Measurements from ENCODE around the gene HYAL3. TPM values are rescaled to one million over a fixed set of nuclear protein-coding genes. Genes with fewer than 3 reads are reported as not detected.

HYAL3 gene
- total and polyA plus RNA-seq, 9 donors, result 1.3 to 3.0 (median 2.2) TPM

DNA sequence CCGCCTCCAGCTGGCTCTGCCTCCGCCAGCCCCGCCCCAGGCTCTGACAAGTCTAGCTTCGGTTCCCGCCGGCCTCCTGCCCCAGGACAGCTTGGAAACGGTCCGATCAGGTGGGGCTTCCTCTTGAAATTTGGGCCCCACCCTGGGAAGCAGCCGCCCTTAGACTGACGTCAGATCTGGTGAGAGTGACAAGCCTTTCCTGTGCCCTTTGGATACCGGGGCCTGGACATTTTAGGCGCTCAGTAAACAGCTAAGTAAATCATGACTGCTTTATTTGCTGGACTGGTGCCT, 378 bp upstream of the HYAL3 start:
- no peaks in the 10 kb centered on the region for H3K9me3 ChIP-seq (replicated peaks; ENCODE audit: control insufficient read depth, low read depth, low read length)
- H3K4me1 ChIP-seq (ENCODE audit: control insufficient read depth, insufficient read depth, low read length), result peaks cover 43% of the 10 kb centered on the region
- H3K4me3 ChIP-seq (ENCODE audit: low read length), result peak overlapping the region; percentile 50
- H3K27ac ChIP-seq (ENCODE audit: low read length), result peak overlapping the region; percentile 86
- 0% methylated on average over 12 of the region's 12 CpGs for WGBS (ENCODE audit: insufficient coverage)
- peaks cover 7% of the 10 kb centered on the region for H3K36me3 ChIP-seq (ENCODE audit: control insufficient read depth, insufficient read depth, low read length)
- no peak for DNase-seq
- no peaks in the 10 kb centered on the region for H3K27me3 ChIP-seq (ENCODE audit: control insufficient read depth, insufficient read depth, low read length)

DNA sequence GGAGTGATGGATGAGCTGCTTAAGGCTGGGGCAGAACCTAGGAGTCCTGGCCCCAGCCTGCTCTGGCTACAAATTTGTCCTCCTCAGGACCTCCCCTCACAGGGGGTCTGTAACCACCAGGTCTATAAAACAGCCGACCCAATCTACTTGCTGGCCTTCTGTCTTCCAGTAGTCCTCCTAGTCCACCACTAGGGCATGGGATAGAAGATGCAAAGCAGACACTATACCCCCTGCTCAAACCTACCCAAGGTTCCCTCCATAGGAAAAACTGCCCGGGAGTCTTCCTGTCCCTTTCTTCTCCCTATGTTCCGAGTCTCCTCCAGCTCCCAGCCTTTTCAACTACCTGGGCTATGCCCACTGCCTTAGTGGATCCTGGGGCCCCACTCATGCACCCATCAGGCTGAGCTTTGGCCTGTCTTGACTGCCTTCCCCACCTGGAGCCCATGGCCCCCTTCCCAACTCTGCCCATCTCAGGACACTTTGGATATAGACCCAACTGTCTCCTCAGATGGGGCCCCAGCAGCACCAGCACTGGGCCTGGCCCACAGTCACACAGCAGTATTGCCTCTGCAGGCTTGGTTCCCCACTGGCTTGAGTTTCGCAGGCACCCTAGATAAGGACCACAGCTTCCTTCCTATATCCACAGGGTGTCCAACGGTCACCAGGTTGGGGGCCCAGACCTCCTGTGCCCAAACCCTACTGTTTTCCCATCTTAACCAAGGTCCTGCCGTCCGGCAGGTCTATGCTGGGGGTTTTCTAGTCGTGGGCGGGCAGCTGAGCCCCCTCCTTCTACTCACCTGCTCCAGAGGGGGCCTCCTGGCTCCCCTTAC, 1.1 kb downstream of the HYAL3 start:
- DNase-seq, result peak; percentile 28
- 36% methylated on average over 6 of the region's 9 CpGs for WGBS (ENCODE audit: insufficient coverage)
- Histone ChIP-seq H3K4me3 (ENCODE audit: low read length) (peak overlapping the region; percentile 88), H3K36me3 (ENCODE audit: control insufficient read depth, insufficient read depth, low read length) (peaks cover 7% of the 10 kb centered on the region), H3K4me1 (ENCODE audit: control insufficient read depth, insufficient read depth, low read length) (peaks cover 40% of the 10 kb centered on the region), H3K9me3 (replicated peaks; ENCODE audit: control insufficient read depth, low read depth, low read length) (no peaks in the 10 kb centered on the region), H3K27me3 (ENCODE audit: control insufficient read depth, insufficient read depth, low read length) (no peaks in the 10 kb centered on the region), H3K27ac (ENCODE audit: low read length) (peak overlapping the region; percentile 93)

DNA sequence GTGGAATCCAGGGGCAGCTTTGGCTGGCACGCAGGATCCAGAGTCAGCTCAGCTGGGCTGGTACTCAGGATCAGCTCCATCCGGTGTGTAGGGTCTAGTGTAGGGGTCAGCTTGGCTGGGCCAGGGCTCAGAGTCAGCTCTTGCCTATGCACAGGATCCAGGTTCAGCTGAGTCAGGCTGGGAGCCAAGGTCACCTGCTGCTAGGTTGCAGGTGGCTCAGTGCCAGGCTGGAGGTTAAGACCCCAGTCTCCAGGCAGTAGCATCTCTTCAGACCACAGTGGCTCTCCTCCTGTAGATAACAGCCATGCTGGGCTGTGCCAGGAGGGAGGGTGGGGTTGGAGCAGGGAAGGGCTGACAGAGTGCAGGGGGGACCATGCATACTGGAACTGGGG, 1.8 kb downstream of the HYAL3 start:
- no peak overlapping the region for H3K4me3 ChIP-seq (ENCODE audit: low read length)
- no peaks in the 10 kb centered on the region for H3K9me3 ChIP-seq (replicated peaks; ENCODE audit: control insufficient read depth, low read depth, low read length)
- H3K27me3 ChIP-seq (ENCODE audit: control insufficient read depth, insufficient read depth, low read length), result no peaks in the 10 kb centered on the region
- DNase-seq, result peak; percentile 42
- H3K4me1 ChIP-seq (ENCODE audit: control insufficient read depth, insufficient read depth, low read length), result peaks cover 39% of the 10 kb centered on the region
- 100% methylated on average over 2 of the region's 2 CpGs for WGBS (ENCODE audit: insufficient coverage)
- no peak overlapping the region for H3K27ac ChIP-seq (ENCODE audit: low read length)
- peaks cover 7% of the 10 kb centered on the region for H3K36me3 ChIP-seq (ENCODE audit: control insufficient read depth, insufficient read depth, low read length)

DNA sequence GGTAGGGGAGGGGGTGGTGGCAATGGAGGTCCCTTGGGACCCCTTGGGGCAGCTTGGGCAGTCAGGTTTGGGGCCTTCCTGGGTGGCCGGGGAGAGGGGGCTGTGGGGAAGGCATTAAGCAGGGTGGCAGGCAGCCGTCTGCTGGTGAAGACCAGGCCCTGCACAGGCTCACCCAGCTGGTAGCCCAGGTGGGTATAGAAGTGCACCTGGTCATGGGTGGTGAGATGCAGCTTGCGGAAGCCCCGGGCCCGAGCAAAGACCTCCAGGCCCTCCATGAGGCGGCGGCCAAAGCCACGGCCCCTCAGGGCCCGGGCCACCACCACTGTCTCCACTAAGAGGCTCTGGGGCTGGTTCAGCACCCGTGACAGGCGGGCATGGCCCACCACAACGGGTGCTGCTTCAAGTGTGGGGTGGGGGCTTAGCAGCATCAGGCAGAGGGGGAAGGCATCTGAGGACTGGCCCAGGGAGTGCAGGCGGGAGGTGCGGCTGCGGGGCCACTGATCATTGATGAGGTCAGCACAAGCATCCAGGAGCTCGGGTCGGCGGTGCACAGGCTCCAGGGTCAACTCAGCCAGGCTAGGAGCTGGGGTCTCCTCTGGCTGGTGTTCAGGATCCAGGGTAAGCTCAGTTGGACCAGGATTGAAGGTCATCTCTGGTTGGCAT, 2.4 kb downstream of the HYAL3 start:
- Histone ChIP-seq H3K9me3 (replicated peaks; ENCODE audit: control insufficient read depth, low read depth, low read length) (no peaks in the 10 kb centered on the region), H3K36me3 (ENCODE audit: control insufficient read depth, insufficient read depth, low read length) (peaks cover 7% of the 10 kb centered on the region), H3K4me3 (ENCODE audit: low read length) (no peak overlapping the region), H3K27ac (ENCODE audit: low read length) (no peak overlapping the region), H3K27me3 (ENCODE audit: control insufficient read depth, insufficient read depth, low read length) (no peaks in the 10 kb centered on the region), H3K4me1 (ENCODE audit: control insufficient read depth, insufficient read depth, low read length) (peaks cover 37% of the 10 kb centered on the region)
- no peak for DNase-seq
- WGBS (ENCODE audit: insufficient coverage), result 90% methylated on average over 14 of the region's 18 CpGs

DNA sequence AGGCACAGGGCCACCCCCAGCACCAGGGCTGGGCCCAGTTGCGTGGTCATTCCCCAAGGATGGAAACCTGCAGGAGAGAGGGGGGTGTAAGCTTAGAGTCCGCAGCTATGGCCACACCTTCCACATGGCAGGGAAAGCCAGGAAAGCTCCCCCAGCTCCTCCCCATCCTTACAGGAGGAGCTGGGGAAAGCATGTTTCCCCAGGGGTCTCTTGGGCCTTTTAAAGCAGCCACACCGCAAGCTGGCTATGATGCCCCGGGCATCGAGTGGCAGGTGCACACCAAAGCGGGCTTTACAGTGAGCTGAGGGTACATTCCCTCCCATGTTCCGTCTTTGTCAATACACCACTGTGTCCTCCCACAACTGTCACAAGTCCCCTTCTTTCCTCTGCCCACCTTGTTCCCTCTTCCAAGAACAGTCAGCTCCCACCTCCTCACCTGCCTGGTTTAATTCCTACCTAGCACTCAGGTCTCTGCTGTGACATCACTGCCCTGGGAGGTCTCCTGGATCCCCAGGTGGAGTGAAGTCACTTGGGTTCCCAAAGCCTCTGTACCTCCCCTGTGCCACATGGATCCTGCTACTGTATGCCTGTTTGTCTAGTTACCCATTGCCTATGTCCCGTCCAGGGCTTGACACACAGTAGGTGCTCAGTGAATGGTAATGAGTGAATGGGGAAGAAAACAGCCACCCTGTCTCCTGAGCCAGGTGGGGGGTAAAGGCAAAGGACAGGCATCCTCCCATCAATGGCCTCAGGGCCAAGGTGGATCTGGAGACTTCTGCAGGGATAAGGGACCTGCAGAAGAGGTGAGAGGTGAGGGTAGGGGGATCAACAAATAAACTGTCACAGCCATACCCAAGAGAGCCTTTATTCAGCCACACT, 3.4 kb downstream of the HYAL3 start:
- 90% methylated on average over 6 of the region's 8 CpGs for WGBS (ENCODE audit: insufficient coverage)
- H3K4me1 ChIP-seq (ENCODE audit: control insufficient read depth, insufficient read depth, low read length), result peaks cover 41% of the 10 kb centered on the region

DNA sequence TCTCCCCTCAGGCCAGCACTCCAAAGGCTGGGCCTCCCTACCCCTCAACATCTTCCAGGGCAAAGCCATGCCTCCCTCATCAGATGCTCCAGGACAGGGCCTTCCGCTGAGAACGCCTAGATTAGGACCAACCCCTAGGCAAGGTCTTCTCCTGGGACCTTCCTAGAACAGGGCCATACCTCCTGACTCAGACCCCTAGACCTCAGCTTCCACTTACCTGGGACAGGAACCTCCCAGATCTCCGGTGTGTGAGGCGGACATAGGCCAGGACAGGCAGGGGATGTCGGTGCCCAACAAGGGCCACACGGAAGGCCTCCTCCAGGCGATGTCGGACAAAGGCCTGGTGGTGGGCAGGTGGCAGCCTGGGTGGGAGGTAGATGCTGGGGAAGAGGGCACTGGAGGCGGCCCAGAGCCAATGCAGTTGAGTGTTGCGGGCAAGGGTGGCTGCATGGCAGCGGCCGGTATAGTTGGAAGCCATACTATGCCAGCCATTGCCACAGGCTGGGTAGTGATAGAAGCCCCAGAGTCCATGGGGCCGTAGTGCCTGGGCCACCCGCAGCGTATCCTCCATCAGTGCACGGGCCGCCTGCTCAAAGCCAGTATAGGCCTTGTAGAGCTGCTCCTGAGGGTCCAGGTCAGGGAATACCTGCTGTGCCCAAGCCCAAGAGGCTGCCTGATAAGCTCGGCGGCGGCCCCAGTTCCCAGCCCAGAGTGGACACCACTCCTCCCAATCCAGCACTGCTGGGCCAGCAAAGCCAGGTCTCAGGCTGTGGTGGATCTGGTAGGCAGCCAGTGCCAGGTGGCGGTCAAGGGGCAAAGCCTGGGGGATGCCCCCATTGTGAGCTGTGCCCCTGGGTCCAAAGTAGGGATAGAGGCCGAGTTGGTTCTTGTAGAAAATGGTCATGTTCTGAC, 4.5 kb downstream of the HYAL3 start:
- Histone ChIP-seq H3K27ac (ENCODE audit: low read length) (no peak overlapping the region), H3K4me3 (ENCODE audit: low read length) (no peak overlapping the region), H3K36me3 (ENCODE audit: control insufficient read depth, insufficient read depth, low read length) (peaks cover 16% of the 10 kb centered on the region), H3K4me1 (ENCODE audit: control insufficient read depth, insufficient read depth, low read length) (peaks cover 31% of the 10 kb centered on the region), H3K27me3 (ENCODE audit: control insufficient read depth, insufficient read depth, low read length) (no peaks in the 10 kb centered on the region), H3K9me3 (replicated peaks; ENCODE audit: control insufficient read depth, low read depth, low read length) (no peaks in the 10 kb centered on the region)
- WGBS (ENCODE audit: insufficient coverage), result 89% methylated on average over 21 of the region's 22 CpGs
- DNase-seq, result peak; percentile 13

More for the DNA sequence above, 3.4 kb downstream of the HYAL3 start:
- Histone ChIP-seq H3K4me3 (ENCODE audit: low read length) (no peak overlapping the region), H3K27ac (ENCODE audit: low read length) (no peak overlapping the region), H3K27me3 (ENCODE audit: control insufficient read depth, insufficient read depth, low read length) (no peaks in the 10 kb centered on the region), H3K36me3 (ENCODE audit: control insufficient read depth, insufficient read depth, low read length) (peaks cover 7% of the 10 kb centered on the region), H3K9me3 (replicated peaks; ENCODE audit: control insufficient read depth, low read depth, low read length) (no peaks in the 10 kb centered on the region)
- DNase-seq, result peak; percentile 21

DNA sequence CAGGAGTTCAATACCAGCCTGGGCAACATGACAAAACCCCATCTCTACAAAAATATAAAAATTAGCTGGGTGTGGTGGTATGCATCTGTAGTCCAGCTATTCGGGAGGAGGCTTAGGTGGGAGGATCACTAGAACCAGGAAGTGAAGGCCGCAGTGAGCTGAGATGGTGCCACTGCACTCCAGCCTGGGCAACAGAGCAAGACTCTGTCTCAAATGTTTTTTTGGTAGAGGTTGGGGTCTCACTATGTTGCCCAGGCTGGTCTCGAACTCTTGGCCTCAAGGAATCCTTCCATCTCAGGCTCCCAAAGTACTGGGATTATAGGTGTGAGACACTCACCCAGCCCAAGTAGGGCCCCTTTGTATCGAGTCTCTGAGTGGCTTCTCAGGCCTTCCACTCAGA, 5.1 kb downstream of the HYAL3 start:
- peaks cover 22% of the 10 kb centered on the region for H3K36me3 ChIP-seq (ENCODE audit: control insufficient read depth, insufficient read depth, low read length)
- WGBS (ENCODE audit: insufficient coverage), result 92% methylated on average over 3 of the region's 4 CpGs
- no peak overlapping the region for H3K27ac ChIP-seq (ENCODE audit: low read length)
- peak; percentile 14 for DNase-seq
- no peak overlapping the region for H3K4me3 ChIP-seq (ENCODE audit: low read length)
- H3K9me3 ChIP-seq (replicated peaks; ENCODE audit: control insufficient read depth, low read depth, low read length), result no peaks in the 10 kb centered on the region
- no peaks in the 10 kb centered on the region for H3K27me3 ChIP-seq (ENCODE audit: control insufficient read depth, insufficient read depth, low read length)
- H3K4me1 ChIP-seq (ENCODE audit: control insufficient read depth, insufficient read depth, low read length), result peaks cover 29% of the 10 kb centered on the region

DNA sequence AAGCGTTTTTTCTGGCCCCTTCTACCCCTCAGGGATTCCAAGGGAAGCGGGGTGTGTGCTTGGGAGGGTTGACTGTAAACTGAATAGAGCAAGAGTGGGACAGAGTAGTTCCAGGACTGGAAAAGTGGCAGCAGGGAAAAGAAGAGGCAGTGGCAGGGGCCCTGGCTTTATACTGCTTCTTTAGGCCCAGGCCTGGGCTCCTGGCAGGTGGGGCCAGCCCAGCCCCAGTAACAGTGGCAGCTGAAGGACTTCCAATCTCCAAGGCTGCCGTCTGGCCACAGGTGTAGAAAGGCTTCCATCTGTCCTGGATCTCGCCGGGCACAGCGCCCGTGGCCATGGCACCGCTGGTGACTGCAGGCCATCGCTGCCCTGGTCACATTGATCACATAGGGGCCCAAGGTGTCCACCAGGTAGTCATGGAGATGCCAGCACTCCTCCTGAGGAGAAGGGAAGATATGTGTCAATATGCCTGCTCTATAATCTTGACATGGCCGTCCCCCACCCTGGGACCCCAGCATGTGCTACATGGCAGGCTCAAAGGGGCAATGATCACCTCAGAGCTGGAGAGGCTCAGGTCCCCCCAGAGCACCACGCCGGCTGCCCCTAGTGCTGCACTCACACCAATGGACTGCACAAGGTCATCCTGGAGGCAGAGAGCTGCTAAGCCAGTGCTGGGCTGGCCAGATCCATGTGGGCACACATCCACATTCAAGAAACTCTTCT, 6.0 kb downstream of the HYAL3 start:
- Histone ChIP-seq H3K4me3 (ENCODE audit: low read length) (no peak overlapping the region), H3K27me3 (ENCODE audit: control insufficient read depth, insufficient read depth, low read length) (no peaks in the 10 kb centered on the region), H3K36me3 (ENCODE audit: control insufficient read depth, insufficient read depth, low read length) (peaks cover 31% of the 10 kb centered on the region), H3K9me3 (replicated peaks; ENCODE audit: control insufficient read depth, low read depth, low read length) (no peaks in the 10 kb centered on the region), H3K27ac (ENCODE audit: low read length) (peak overlapping the region; percentile 89), H3K4me1 (ENCODE audit: control insufficient read depth, insufficient read depth, low read length) (peaks cover 21% of the 10 kb centered on the region)
- whole genome bisulfite sequencing (ENCODE audit: insufficient coverage), result 71% methylated on average over 10 of the region's 12 CpGs
- peak; percentile 37 for DNase-seq

Data from muscle of leg (tissue), 11 donors.